Measurements from ENCODE around the gene SEMA3D.

GRCh38 chr7:85165263-85165662 lies 21.6 kb downstream of the SEMA3D start:
- TF ChIP-seq CTCF (IDR thresholded peaks at IDR 0.05) (no peak), POLR2AphosphoS5 (IDR thresholded peaks at IDR 0.05) (no peak), POLR2A (IDR thresholded peaks at IDR 0.05) (no peak)

Data from prostate gland (tissue), 2 donors.